ENCODE data around the gene TMEM143.
"Not testable (repeated sequence)": the region's sequence is repeated elsewhere in the genome, so short reads cannot be mapped to it uniquely, and the experiment has no call there.

Gene TMEM143

GRCh38 chr19:48363810-48364597 is at the start of gene TMEM143, which contains the start of gene SYNGR4:
TSS of gene TMEM143 (minus strand) at chr19:48363940. CDS start at chr19:48363920, 20 bp downstream.
TSS of gene SYNGR4 (plus strand) at chr19:48364367. CDS start at chr19:48365843, 1,476 bp downstream.
- DNase-seq (ENCODE audit: low read depth, low spot score) = peak; percentile 100

GRCh38 chr19:48405850-48406249 is 42.1 kb upstream of the TMEM143 start:
- DNase-seq (ENCODE audit: low read depth, low spot score) = no peak

- DNase-seq (ENCODE audit: low read depth, low spot score) = no peak
These were observed 41.4 kb upstream of the TMEM143 start for GRCh38 chr19:48405010-48405659.

GRCh38 chr19:48403606-48404005 is 39.9 kb upstream of the TMEM143 start:
- no peak for DNase-seq (ENCODE audit: low read depth, low spot score)

- DNase-seq (ENCODE audit: low read depth, low spot score) = no peak
These were observed 37.5 kb upstream of the TMEM143 start for GRCh38 chr19:48401287-48401686.

- no peak for DNase-seq (ENCODE audit: low read depth, low spot score)
These were observed 36.4 kb upstream of the TMEM143 start for GRCh38 chr19:48400018-48400742.

GRCh38 chr19:48398375-48399235 is 34.9 kb upstream of the TMEM143 start:
- no peak for DNase-seq (ENCODE audit: low read depth, low spot score)

- DNase-seq (ENCODE audit: low read depth, low spot score) = no peak
These were observed 34.3 kb upstream of the TMEM143 start for GRCh38 chr19:48398102-48398374.

- no peak for DNase-seq (ENCODE audit: low read depth, low spot score)
These were observed 33.7 kb upstream of the TMEM143 start for GRCh38 chr19:48397263-48398101.

GRCh38 chr19:48396824-48397176 is 33.1 kb upstream of the TMEM143 start:
- no peak for DNase-seq (ENCODE audit: low read depth, low spot score)

GRCh38 chr19:48396016-48396823 is 32.5 kb upstream of the TMEM143 start:
- DNase-seq (ENCODE audit: low read depth, low spot score) = no peak

- no peak for DNase-seq (ENCODE audit: low read depth, low spot score)
These were observed 31.8 kb upstream of the TMEM143 start for GRCh38 chr19:48395499-48395898.

- DNase-seq (ENCODE audit: low read depth, low spot score) = no peak
These were observed 31.4 kb upstream of the TMEM143 start for GRCh38 chr19:48395170-48395455.

GRCh38 chr19:48394331-48395169 is 30.8 kb upstream of the TMEM143 start:
- no peak for DNase-seq (ENCODE audit: low read depth, low spot score)

GRCh38 chr19:48393559-48394330 is 30.0 kb upstream of the TMEM143 start, which contains the start of gene GRIN2D:
TSS of gene GRIN2D (plus strand) at chr19:48393668. CDS start at chr19:48398393, 4,725 bp downstream.
- no peak for DNase-seq (ENCODE audit: low read depth, low spot score)

- no peak for DNase-seq (ENCODE audit: low read depth, low spot score)
These were observed 29.3 kb upstream of the TMEM143 start for GRCh38 chr19:48392860-48393558.

- DNase-seq (ENCODE audit: low read depth, low spot score) = not testable (repeated sequence)
These were observed 28.2 kb upstream of the TMEM143 start for GRCh38 chr19:48392006-48392344.

All from brain pericyte (primary cell).